Stimulated activated CD4-positive, alpha-beta T cell treated with anti-CD3 and anti-CD28 coated beads, Interleukin-1b, Interleukin-23, amount 100 ng/mL, for 4 hours (primary cell): Measurements from ENCODE around the gene TECTB.

ENCODE experiments used
- DNase-seq, 2 donors: peaks; one replicate each; pipeline ENCODE4 v3.0.0-alpha.2; 2020; ENCODE audit warnings: low read depth in 2 of 2

Gene TECTB

GRCh38 chr10:112307358-112308124 lies 24.3 kb downstream of the TECTB start:
- peak in 1 of 2 donors; percentile 4 for DNase-seq

GRCh38 chr10:112308125-112308502 lies 24.9 kb downstream of the TECTB start:
- no peak for DNase-seq

DNA sequence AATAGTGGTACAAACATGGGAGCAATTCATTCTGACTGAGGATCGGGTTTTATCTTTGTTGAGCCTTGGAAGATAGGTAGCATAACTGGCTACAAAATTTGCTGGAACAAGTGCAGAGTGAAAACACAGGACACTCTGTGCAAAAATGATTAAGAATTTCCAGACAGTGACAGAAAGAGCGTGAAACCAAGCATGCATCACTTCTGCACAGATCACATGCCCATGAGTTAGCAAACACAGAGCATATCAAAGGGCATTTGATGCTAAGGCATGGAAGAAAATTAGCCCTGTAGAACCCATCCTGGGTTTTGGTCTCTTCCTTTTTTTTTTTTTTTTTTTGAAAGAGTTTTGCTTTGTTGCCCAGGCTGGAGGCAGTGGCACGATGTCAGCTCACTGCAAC lies 28.3 kb downstream of the TECTB start:
- DNase-seq = no peak

DNA sequence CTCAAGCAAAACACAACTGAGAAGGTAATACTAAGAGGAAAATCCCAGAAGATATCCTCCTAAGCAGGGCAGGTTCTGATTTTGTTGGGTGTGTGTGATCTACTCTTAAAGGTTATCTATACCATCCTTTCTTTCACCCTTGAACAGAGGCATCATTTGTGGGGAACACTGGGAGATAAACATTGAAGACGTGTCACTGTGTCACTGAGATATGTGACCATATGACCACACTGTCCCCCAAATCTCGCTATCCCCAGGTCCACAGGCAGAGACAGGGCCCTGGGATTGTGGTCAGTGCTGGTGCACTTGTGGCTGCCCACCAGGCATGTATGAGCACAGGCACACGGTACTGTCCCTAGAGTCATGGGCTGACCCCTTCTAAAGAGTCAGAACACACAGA lies 30.0 kb downstream of the TECTB start:
- DNase-seq = no peak

GRCh38 chr10:112313911-112314310 lies 30.7 kb downstream of the TECTB start:
- no peak for DNase-seq

DNA sequence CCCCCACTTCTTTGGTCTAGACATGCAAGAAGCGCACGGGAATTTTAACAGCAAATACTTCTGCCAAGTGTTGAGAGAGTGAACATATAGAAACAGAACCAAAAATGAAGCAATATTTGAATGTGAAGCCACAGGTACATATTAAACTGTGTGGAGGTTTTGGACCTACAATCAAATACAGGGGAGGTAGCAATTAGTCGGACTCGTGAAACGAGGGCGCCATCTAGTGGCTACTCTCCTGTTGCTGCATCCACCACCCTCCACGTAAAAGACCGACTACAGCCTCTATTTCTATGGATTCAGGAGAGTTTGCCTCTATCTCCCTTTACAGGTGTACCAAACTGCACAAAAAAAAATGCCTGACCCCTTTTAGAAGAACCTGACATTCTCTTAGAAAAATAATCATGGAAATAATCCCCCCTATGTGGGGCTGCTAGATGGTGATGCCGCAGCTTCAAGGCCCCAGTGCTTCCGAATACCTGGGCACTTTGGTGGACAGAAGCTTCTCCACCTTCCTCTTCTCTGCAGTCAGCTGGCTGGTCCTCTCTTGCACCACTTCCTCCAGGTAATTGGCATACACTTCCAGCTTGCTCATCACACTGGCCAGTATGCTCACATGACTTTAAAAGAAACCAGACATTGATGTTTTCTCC lies 31.7 kb downstream of the TECTB start:
- peak; percentile 68 to 70 for DNase-seq

GRCh38 chr10:112327678-112328077 lies 44.5 kb downstream of the TECTB start:
- DNase-seq = no peak

DNA sequence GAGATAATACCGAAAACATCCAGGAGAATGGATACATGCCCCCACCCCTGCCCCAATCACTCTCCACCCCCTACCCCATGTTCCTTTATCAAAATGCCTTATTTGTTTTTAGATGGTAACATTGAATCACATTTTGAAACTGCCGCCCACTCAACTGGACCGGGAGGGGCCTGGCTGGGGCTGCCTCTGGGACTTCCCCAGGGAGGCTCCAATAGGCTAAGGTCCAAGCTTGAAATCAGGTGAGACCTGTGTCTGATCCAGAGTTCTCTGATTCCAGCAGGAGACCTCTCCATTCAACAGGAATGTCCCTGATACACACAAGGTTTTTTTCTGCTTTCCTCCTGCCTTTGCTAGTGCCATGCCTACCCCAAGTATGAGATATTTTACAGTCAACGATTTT lies 47.0 kb downstream of the TECTB start:
- DNase-seq = no peak

- no peak for DNase-seq
These were observed 47.5 kb downstream of the TECTB start for GRCh38 chr10:112330607-112331160.

DNA sequence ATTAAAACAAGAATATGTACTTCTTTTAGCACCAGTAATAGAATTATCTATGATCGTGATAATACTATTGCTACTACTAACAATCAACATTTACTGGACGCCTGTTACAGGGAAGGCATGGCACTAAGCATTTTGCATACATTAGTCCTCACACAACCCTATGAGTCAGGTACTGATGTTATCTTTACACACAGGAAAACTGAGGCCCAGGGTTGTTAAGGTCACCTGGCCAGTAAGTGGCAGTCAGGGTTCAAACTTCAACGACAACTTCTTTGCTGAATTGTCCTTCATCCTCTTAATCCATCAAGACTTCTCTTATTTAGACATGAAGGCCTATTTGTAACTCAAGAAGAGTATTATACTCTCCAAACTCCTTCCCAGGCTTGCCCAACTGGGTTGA lies 48.8 kb downstream of the TECTB start:
- no peak for DNase-seq

DNA sequence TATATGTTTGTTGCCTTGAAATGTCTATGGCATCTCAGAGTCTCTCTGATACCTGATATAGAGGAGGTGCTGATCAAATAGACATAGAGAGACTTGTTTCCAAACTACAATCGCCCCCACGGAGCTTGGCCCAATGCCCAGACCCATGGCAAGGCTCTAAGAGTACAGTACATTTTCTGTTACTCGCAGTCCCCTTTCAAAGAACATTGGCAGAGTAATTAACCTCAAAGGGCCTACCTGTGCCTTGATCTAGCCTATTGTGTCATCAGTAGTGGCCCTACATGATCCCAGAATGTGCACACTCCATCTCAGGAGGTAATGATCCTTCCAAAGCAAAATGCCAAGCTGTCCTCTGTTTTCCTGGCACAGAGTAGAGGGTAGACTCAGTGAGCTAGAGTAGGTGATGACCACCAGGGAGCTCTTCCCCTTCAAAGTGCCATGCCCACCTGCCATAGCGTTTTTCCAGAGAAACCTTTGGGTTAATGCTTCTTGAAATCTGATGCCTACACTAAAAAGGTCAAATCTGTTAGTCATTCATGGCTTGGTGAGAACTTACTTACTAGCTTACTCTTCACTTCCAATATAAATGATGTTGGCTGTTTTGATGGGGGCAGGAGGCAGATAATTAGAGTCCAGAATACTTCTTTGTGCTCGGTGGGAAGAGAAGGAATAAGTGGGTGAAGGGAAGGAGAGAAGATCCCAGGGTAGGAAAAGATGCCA lies 49.5 kb downstream of the TECTB start:
- DNase-seq = no peak

GRCh38 chr10:112333452-112333851 lies 50.3 kb downstream of the TECTB start:
- no peak for DNase-seq

DNA sequence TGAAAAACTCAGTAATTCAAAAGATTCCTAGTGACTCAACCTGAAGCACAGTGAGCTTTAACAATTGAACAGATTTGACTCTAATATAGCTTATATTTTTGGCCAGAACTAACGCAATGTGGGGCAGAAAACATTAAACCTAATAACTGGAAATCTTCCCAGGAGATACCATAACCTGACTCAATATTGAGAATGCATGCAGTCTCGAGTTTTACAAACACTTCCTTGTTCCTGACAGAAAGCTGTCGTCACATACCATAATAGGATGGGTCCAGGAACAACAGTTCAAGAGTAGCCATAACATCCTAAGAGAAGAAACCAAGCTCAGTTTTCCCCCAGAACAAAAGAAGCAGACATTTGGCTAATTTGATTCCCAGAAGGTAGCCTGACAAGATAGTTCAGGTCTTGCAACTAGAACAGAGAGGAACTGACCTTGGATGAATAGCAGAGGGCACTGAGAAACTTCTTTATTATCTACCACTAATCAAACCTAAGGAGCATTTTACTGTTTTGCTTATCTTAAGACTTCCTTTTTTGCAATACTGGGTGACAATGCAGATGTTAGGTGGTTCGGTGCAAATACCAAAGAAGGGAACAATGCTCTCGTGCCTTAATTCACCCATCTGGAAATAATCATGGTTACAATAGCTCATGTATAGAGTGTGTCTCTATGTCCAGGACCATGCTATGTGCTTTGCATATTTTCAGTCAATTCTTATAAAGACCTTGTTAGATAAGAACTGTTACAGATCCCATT lies 52.1 kb downstream of the TECTB start:
- no peak for DNase-seq

GRCh38 chr10:112335868-112336265 lies 52.7 kb downstream of the TECTB start:
- DNase-seq = no peak

DNA sequence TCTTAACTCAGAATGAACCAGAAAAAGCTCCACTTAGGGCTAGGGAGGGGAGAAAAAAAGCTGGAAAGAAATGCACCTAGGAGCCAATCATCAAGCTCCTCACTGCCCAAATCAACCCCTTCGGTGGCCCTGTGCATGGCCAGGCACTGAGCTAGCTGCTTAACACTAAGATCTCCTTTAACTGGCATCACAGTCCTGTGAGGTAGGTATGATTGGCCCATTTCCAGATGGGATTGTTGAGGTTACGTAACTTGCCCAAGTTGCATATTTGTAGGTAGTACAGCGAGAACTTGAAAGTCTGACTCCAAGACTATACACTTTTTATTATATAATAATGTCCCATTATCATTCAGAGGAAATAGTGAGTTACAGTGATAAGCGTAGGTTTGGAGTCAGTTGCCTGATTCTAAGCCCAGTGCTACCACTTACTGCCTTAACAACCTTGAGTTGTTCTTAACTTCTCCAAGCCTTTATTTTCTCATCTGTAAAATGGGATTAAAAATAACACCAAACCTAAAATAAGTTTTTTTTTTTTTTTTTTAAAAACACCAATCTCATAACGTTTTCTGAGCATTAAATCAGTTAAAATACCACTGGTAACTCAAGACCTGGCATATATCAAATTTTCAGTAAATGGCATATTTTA lies 53.5 kb downstream of the TECTB start:
- no peak for DNase-seq

GRCh38 chr10:112338957-112339356 lies 55.8 kb downstream of the TECTB start:
- DNase-seq = no peak

DNA sequence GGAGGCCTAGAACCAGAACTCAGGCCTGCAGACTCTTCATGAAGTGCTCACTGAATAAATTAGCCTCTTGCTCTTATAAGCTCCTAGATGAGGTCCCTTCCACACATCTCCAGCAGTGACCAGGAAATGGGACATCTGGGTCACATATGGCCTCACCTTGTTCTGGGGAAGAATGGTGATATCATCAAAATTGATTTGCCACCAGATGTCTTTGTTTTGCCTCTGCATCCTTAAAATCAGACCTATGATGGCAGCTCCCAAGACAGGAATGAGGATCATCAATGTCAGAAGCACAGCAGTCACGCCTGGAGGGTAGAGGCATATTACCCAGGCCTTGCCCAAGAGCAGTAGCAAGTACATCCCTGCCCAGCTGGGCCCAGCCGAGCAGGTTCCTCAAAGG lies 57.4 kb downstream of the TECTB start:
- no peak for DNase-seq

DNA sequence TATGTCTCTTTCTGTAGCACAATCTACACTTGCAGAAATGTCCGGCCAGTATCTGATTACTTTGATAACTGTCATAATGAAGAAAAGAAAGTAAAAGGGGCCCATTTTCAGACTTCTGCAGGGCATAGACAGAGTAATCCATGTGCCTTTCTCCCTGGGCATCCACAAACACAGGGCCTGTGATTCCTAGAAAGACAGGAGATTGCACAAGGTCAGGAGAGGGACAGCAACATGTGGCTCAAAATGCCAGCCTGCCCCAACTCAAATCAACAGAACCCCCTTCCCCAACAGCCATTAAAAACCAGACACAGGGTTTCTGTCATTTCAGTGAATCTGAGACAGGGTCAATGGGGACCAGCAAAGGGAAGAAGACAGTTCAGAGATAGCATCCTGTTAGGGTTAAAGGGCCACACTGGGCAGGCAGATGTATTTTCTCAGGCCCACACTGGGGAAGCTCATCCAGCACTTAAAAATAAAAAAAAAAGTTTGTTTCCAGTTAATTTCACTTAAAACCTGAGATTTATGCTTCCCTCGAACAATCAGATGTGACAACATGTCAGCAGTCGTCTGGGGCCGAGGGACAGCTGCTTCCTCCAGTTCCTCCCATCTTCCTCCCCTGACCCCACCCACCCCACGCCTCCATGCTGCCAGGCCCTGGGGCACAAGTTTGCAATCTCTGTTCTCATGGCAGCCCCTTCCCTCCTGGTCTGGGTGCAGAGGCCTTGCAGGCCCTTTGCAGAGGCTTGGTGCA lies 60.0 kb downstream of the TECTB start:
- no peak for DNase-seq

GRCh38 chr10:112344261-112344660 lies 61.1 kb downstream of the TECTB start:
- DNase-seq = no peak

GRCh38 chr10:112345202-112345601 lies 62.0 kb downstream of the TECTB start:
- DNase-seq = no peak

- no peak for DNase-seq
These were observed 62.5 kb downstream of the TECTB start for GRCh38 chr10:112345743-112346142.
